ENCODE results near the gene TTC4.

The TTC4 gene

DNA sequence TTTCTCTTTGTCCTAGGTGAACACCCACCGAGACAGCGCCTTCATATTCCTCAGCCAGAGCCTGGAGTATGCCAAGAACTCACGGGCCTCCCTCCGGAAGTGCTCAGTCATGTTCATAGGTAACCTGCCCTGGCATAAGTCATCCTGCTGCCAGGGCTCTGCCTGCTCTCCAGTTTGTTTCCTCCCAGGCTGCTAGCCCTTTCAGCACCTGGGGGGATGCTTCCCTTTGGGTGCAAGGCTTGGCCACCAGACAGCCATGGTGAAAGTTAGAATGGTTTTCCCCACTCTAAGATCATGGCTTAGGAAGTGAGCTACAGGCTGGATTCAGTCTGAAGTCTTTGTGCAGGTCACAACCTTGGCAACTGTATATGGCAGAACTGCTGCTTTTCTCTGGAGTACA lies 9.2 kb upstream of the TTC4 start:
- FAIRE-seq: no peak

GRCh38 chr1:54708385-54708784 lies 7.3 kb upstream of the TTC4 start:
- no peak for FAIRE-seq

- FAIRE-seq: no peak
Observed at GRCh38 chr1:54709547-54710292, 5.9 kb upstream of the TTC4 start.

GRCh38 chr1:54710434-54710833 lies 5.2 kb upstream of the TTC4 start:
- no peak for FAIRE-seq

DNA sequence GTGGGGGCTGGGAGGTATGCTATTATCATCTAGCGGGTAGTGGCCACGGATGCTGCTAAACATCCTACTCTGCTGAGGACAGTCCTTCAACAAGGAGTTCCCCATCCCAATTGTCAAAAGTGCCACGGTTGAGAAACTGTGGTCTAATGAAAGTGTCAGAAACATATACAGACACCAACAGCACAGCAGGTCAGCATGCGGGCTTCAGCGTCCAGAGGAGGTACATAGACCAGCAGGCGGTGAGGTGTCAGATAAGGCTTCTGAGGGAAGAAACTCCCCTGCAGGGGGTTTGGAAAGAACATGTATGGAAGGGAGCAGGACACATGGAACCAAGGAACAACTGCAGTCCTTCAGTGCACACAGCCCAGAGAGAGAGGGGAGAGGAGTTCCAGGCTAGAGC lies 4.8 kb upstream of the TTC4 start:
- no peak for FAIRE-seq

GRCh38 chr1:54711536-54711935 lies 4.1 kb upstream of the TTC4 start:
- FAIRE-seq: no peak

DNA sequence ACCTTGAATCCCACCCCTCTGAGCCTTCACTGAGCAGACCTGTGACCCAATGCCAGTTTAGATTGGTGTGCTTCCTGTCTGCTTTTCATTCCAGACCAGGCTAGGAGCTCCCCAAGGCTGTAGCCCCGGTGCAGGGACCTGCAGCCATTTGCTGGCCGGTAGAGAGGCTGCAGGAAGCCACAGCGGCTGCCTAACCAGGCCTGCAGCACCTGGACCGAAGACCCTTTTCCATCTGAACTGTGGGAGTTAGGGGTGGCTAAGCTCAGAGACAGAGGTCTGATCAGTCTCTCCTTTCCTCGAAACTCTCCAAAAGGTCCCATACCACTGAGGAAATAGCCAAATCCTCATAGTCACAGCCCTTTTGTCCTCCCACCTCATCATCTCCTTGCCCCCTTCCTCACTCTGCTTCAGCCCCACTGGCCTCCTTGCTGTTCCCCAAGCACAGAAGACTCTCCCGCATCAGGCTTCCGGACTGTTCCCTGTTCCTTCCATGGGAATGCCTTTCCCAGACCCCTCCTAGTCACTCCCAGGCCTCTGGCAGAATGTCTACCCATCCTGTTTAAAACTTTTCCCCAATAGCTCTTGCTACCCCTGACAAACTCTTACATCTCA lies 674 bp upstream of the TTC4 start:
- FAIRE-seq: no peak

DNA sequence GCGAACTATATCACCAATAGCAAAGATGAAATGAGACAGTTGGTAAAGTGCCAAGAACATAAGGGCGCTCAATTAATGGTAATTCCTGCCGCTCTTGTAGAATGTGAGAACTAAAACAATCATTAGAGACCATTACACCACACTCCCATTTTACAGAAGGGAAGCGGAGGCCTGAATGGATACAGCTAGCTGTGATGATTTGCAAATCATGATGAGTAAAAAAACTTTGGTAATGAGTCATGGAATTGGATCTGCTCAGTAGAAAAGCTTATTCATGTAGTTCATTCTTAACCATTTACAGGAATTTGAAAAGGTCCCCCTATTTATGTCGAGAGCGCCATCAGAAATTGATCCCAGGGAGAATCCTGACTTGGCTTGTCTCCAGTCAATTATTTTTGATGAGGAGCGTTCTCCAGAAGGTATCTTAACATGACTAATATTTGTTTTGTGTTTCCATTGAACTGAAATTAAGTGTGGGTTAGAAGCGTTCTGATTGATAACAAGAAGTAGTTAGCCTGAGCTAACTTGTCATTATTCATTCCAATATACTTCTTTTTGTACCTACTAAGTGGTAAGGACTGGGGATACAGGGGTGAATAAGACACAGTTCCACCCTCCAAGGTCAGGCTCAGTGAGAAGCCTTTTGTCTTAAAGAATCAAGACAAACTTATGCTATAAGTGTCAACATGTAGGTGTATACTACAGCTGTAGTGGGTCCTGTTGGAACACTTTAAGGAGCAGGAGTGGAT lies 812 bp downstream of the TTC4 start:
- FAIRE-seq: no peak

DNA sequence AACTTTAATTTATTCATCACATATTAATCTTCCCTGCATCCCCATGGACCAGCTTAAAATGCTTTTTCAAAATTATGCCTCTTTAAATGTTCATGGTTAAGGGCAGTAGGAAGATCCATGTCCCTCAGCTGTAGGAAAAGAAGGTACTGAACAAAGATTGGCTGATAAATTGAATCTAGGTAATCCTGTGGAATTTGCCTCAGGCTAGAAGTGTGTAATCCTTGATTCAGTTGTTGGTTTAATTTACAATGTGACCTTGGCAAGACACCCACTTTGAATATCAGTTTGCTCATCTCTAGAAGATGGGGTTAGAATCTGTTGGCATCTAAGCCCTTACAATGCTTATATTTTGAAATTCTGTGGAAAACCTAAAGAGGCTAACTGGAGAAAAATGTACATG lies 6.1 kb downstream of the TTC4 start:
- no peak for FAIRE-seq

- FAIRE-seq: no peak
Observed at GRCh38 chr1:54723985-54724384, 8.3 kb downstream of the TTC4 start.

- FAIRE-seq: no peak
Observed at GRCh38 chr1:54724771-54725170, 9.1 kb downstream of the TTC4 start.

GRCh38 chr1:54728027-54728426 lies 12.4 kb downstream of the TTC4 start:
- no peak for FAIRE-seq

DNA sequence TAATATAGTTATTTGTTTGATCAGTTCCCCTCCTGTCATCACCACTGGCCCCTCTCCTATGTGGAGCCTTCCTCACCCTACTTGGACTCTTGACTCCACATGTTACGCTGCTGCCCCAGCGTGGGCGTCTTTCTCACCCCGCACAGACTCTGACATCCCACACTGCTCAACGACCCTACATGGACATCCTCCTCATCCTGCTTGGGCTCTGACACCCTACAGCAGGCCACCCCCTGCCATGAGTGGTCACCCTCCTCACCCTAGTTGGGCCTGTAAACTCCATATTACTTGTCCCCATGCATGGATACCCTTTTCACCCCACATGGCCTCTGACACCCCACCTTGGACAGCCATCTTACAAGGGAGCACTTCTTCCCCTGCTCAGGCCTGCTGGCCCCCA lies 21.0 kb downstream of the TTC4 start:
- FAIRE-seq: no peak

- no peak for FAIRE-seq
Observed at GRCh38 chr1:54738244-54738643, 22.6 kb downstream of the TTC4 start.

GRCh38 chr1:54741531-54741930 lies 25.9 kb downstream of the TTC4 start:
- FAIRE-seq: no peak

DNA sequence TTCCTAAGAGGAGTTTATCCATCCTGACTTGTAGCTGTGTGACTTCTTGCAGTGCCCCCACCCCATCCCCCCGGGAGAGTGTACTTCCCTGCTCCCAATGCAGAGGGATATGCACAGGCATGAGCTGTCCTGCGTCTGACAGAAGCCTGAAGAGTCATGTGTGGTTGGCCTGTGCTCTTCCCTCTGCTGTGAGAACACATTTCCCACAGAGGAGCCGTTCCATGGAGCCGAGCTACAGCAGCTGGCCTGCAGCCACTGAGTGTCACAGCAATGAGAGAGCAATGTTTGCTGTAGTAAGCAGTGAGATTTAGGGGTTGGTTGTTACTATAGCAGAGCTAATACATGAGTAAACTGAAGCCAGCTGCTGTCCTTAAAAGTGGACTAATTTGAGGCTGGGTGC lies 26.6 kb downstream of the TTC4 start:
- FAIRE-seq: no peak

DNA sequence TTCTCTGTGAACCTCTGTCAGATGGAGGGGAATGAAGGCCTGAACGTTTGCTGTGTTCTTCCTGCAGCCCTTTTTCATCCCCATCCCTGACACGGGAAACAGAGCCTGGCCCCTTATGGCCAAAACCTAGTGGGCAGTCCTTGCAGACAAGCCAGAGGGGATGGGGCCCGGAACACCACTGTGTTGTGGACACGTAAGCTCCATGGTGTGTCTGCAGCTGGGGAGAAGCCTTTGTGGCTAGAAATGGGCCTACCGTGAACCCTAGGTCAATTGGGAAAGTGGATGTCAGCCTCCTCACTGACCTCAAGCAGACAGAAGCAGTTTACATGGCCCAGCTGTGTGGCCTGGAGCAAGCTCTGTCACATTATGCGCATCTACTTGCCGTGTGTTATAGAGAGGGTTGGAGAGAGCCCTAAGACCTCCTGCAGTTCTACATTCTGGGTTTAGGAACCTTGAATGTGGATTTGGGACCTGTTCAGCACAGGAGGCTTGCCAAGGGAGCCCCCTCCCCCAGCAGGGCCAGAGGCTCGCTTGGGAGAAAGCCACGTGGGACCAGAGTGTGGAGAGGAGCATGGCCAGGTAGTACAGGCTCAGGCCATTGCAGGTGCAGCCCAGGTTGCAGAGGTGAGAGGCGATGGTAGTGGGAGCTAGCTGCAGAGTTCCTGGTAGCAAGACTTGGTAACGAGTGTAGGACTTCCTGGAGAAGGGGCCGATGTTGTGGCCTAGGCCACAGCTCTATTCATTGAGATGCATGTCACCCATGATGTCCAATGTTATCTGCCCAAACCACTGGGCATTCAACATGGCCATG lies 28.0 kb downstream of the TTC4 start:
- no peak for FAIRE-seq

DNA sequence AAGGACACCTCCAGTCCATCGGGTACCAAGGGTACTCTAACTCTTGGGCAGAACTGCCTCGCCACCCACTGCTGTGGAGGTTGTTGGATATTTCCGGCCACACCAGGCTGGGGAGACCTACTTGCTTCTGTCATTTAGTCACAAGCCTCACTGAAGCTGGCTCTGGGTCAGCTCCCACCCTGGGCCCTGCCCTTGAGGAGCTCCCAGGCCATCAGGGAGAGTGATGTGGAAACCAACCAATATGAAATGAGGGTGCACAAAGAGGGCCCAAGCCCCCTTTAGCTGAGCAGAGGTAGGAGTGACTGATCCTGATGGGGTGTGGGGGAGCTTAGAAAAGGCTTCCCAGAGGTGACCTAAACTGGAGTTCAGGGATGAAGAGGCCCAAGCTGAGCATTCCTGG lies 29.0 kb downstream of the TTC4 start:
- no peak for FAIRE-seq

- no peak for FAIRE-seq
Observed at GRCh38 chr1:54745274-54745673, 29.6 kb downstream of the TTC4 start.

DNA sequence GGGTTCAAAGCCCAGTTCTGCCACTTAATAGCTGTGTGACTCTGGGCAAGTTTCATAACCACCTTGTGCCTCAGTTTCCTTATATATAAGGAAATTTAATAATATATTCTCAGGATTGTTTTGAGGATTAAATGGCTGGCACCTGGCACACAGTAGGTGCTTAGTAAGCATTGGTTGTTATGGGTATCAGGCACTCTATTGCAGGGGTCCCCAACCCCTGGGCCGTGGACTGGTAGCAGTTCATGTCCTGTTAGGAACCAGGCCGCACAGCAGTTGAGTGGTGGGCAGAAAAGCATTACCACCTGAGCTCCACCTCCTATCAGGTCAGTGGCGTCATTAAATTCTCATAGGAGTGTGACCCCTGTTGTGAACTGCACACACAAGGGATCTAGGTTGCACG lies 30.2 kb downstream of the TTC4 start:
- FAIRE-seq: no peak

DNA sequence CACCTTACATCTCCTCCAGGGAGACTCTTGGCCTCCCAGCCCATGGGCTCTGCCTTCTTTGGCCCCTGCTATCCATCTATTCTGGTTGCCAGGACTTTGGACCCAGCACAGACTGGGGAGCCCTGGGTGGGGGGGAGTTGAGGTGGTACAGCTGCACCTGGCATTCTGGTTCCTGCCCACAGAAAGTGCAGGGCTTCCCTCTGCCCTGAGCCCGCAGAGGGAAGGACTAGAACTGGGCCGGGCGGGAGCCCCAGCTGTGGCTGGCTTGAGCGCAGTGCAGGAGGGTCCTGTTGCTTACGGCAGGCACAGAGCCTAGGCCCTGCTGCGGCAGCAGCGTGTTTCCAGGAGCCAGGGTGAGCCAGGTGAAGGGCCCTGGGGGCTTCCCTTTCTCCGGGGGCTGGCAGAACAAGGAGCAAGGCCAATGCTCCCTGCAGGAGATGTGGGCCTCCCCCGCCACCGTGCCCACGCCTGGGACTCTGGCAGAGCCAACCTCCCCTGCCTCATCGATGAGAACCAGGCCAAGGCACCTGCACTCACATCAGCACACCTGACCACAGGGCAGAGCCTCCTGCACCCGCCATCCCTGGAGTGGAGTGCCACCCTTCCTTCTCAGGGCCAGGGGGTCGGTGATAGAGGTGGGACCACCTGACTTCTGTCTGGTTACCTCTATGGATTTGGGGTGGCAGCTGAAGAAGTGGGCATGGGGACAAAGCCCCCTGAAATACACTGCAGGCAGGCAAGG lies 32.6 kb downstream of the TTC4 start:
- no peak for FAIRE-seq

DNA sequence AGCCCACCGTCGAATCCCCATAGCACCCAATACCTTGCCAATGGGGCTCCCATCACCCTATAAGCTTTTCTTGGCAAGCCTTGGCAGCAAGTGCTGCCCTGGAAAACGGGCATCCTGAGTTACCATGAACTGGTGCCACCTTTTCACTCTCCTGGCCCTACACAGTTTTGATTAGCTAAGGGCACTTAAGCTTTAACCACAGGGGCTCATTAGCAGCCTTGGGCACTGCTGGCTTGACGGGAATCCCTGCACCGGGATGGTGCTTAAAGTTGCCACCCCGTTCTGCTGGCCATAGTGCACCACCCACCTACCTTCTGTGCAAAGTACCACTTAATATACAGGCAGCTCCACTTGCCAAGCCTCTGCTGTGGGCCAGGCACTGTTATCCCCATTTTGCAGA lies 34.9 kb downstream of the TTC4 start:
- no peak for FAIRE-seq

DNA sequence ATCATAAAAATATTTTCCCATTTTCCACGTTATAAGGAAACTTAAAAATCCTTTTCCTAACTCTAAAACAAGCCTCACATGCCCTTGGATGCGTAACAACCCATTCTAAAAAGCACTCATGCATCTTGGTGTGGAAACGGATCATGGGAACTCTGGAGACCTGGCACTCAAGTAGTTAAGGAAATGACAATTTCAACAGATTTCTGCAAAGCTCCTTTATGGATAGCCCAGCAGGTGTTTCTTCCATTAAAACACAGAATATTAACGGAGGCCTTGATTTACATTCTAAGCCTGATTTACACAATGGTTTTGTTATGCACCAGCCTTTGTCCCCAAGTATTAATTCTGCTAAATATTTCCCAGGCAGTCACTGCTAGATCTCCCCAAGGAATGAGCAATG lies 35.8 kb downstream of the TTC4 start:
- FAIRE-seq: no peak
